Right cardiac atrium (tissue), 5 donors: ENCODE measurements around the gene CEP350. TPM values are rescaled to one million over a fixed set of nuclear protein-coding genes. Genes with fewer than 3 reads are reported as not detected.

ENCODE experiments used
- ATAC-seq, 2 donors: fragments of 200-7000 bp; cut with Tn5 transposase; one replicate each; pipeline versions ENCODE4 v1.8.0 to v1.9.1; 2020; ENCODE audit warnings: moderate library complexity in 2 of 2, mild to moderate bottlenecking in 1 of 2
- DNase-seq, 3 donors: peaks; one replicate each; pipeline ENCODE4 v3.0.0-alpha.2; 2020
- H3K27ac ChIP-seq: one replicate; pipeline ENCODE4 v1.5.1; 2013; ENCODE audit warnings: mild to moderate bottlenecking, low read length, control low read depth, moderate library complexity
- H3K27me3 ChIP-seq: one replicate; pipeline ENCODE4 v1.6.1; 2013; ENCODE audit not compliant: control insufficient read depth, insufficient read depth
- H3K4me1 ChIP-seq: one replicate; pipeline ENCODE4 v1.6.1; 2013; ENCODE audit warnings: low read length; ENCODE audit not compliant: control insufficient read depth, insufficient read depth
- H3K4me3 ChIP-seq: one replicate; pipeline ENCODE4 v1.5.1; 2013; ENCODE audit warnings: low read length, control low read depth
- H3K9me3 ChIP-seq: one replicate; pipeline ENCODE4 v1.6.1; 2013; ENCODE audit warnings: low read length; ENCODE audit not compliant: control insufficient read depth
- WGBS: extraction: QIAGEN DNeasy Blood & Tissue Kit; methylation state at CpG from one replicate; pipeline ENCODE4 v1.1.7; 2013; 5-methylcytosine and 5-hydroxymethylcytosine counted together
- intact Hi-C, 4 donors: fragments of 100-400 bp; cut with DNase I; formaldehyde crosslinking; loops; one replicate each; pipeline versions ENCODE4 v1.11.0 to v1.14.0; 2022 to 2023
- polyA plus RNA-seq: library from polyadenylated mRNA; stranded (reverse); fragments of 200-250 nt; gene quantifications from one replicate; pipeline ENCODE4 v1.2.3, GENCODE V29; 2013
- total RNA-seq, 4 donors: library from RNA; stranded (reverse); fragmentation: NEBNext Ultra II Directional; extraction: Animal tissue kit (Norgen Biotek cat#: 25700); gene quantifications; one replicate each; pipeline ENCODE4 v1.2.1, GENCODE V29; 2021
- donor health status: healthy with polysubstance abuse.
- donor health status: DM: no; HTN: yes; CAD: no.
- donor health status: DM: no; HTN: no; CAD: no.
- donor health status: DM: no; HTN: yes; CAD: no; lungs with severe emphysema.
- donor health status: DM: yes; HTN: yes; CAD: no.

CEP350 gene
- total and polyA plus RNA-seq, 5 donors: 6.8 to 40.3 (median 35.1) TPM

DNA sequence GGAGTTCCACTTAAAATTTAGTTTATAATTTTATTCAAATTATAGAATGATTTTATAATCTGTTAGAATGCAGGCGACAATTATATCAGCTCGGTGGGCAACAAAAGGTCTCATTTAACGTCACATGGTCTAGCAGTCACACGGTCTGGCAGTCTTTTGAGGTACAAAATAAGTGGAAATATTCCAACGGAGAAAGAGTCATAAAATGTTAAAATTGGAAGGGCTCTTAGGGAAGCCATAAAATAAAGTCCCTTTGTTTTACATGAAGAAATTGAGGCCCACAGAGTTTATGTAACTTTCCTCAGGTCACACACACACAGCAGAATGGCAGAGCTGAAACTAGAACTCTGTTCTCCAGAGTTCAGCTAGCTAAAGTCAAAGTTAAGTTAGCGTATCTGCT lies 115.7 kb downstream of the CEP350 start:
- Histone ChIP-seq H3K27me3 (no peaks in the 10 kb centered on the region), H3K4me3 (no peak overlapping the region), H3K9me3 (no peaks in the 10 kb centered on the region), H3K4me1 (no peaks in the 10 kb centered on the region), H3K27ac (no peak overlapping the region)
- DNase-seq: no peak
- intact Hi-C loops: no loop called here
- WGBS: 91% methylated on average over 6 of the region's 6 CpGs
- ATAC-seq: no peak

- intact Hi-C loops: no loop called here
- H3K27ac ChIP-seq: no peak overlapping the region
- H3K4me1 ChIP-seq: no peaks in the 10 kb centered on the region
- H3K9me3 ChIP-seq: no peaks in the 10 kb centered on the region
- no peak overlapping the region for H3K4me3 ChIP-seq
- no peaks in the 10 kb centered on the region for H3K27me3 ChIP-seq
- ATAC-seq (no peak), DNase-seq (no peak)
- WGBS: 92% methylated on average over 5 of the region's 5 CpGs
Observed at GRCh38 chr1:180071759-180072158, 117.1 kb downstream of the CEP350 start.

DNA sequence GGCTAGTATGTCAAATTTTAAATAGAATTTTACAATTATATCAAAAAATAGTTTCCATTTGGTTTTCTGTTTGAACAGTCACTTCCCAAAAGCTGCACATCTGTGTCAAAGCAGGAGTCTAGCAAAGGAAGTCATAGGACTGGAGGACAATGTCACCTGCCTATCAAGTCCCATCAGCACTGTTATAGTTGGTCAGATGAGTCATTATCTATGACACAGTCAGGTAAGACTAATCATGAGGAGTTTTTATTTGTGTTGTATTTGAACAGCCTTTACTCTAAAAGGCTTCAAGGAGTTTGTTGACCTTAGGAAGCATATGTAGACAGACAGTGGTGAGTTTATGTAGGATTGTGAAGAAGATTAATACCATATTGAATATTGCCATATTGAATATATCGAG lies 125.8 kb downstream of the CEP350 start:
- no peak overlapping the region for H3K4me3 ChIP-seq
- intact Hi-C loops: no loop called here
- WGBS: 96% methylated on average over 1 of the region's 1 CpG
- no peak overlapping the region for H3K27ac ChIP-seq
- ATAC-seq: no peak
- H3K4me1 ChIP-seq: no peaks in the 10 kb centered on the region
- no peak for DNase-seq
- no peaks in the 10 kb centered on the region for H3K27me3 ChIP-seq
- no peaks in the 10 kb centered on the region for H3K9me3 ChIP-seq

DNA sequence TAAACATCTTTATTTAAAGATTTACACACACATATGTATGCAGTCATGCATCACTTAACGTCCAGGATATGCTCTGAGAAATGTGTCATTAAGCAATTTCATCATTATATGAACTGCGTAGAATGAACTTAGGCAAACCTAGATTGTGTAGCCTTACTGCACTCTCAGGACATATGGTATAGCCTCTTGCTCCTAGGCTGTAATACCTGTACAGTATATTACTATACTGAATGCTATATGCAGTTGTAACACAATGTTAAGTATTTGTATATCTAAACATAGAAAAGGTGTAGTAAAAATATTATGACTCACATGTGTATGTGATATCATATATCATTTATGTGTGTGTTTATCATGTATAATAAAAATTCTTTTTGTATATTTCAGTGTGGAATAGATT lies 126.9 kb downstream of the CEP350 start:
- no peak overlapping the region for H3K4me3 ChIP-seq
- H3K27me3 ChIP-seq: no peaks in the 10 kb centered on the region
- H3K4me1 ChIP-seq: no peaks in the 10 kb centered on the region
- WGBS: 86% methylated on average over 2 of the region's 2 CpGs
- no peak overlapping the region for H3K27ac ChIP-seq
- no peaks in the 10 kb centered on the region for H3K9me3 ChIP-seq
- intact Hi-C loops: no loop called here
- DNase-seq (no peak), ATAC-seq (no peak)

GRCh38 chr1:180083164-180083563 lies 128.6 kb downstream of the CEP350 start:
- 78% methylated on average over 1 of the region's 1 CpG for WGBS
- H3K9me3 ChIP-seq: no peaks in the 10 kb centered on the region
- H3K27ac ChIP-seq: no peak overlapping the region
- intact Hi-C loops: no loop called here
- no peaks in the 10 kb centered on the region for H3K4me1 ChIP-seq
- no peak overlapping the region for H3K4me3 ChIP-seq
- DNase-seq: no peak
- no peaks in the 10 kb centered on the region for H3K27me3 ChIP-seq
- no peak for ATAC-seq

- 97% methylated on average over 1 of the region's 1 CpG for WGBS
- no peak for ATAC-seq
- Histone ChIP-seq H3K27ac (no peak overlapping the region), H3K27me3 (no peaks in the 10 kb centered on the region), H3K9me3 (no peaks in the 10 kb centered on the region), H3K4me3 (no peak overlapping the region), H3K4me1 (no peaks in the 10 kb centered on the region)
- DNase-seq: no peak
- intact Hi-C loops: no loop called here
Observed at GRCh38 chr1:180084867-180085266, 130.3 kb downstream of the CEP350 start.

DNA sequence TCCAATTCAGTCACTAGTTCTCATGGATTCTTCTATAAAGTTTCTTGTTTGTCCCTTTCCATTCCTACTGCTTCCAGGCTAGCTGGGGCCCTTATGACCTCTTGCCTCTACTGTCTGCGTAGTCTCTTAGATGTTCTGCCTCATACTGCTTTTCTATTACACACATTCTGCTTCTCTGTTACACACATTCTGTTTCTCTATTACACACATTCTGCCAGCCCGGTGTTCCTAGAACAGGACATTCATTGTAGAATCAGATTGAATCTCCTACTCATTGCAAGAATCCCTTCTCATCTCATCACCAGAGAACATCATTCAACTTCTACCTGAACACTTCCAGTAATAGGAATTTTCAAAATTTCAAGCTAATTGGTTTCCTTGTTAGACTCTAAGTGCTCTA lies 130.7 kb downstream of the CEP350 start:
- ATAC-seq: no peak
- 96% methylated on average over 2 of the region's 2 CpGs for WGBS
- Histone ChIP-seq H3K27ac (no peak overlapping the region), H3K4me3 (no peak overlapping the region), H3K9me3 (no peaks in the 10 kb centered on the region), H3K27me3 (no peaks in the 10 kb centered on the region), H3K4me1 (no peaks in the 10 kb centered on the region)
- DNase-seq: no peak
- intact Hi-C loops: no loop called here

- intact Hi-C loops: loop anchor here in 1 of 4 donors (10.0 kb wide), 1 partner anchor 48 kb away; no protein-coding TSS in a partner anchor
- Histone ChIP-seq H3K4me1 (no peaks in the 10 kb centered on the region), H3K4me3 (no peak overlapping the region), H3K27me3 (no peaks in the 10 kb centered on the region), H3K27ac (no peak overlapping the region), H3K9me3 (no peaks in the 10 kb centered on the region)
- DNase-seq (no peak), ATAC-seq (no peak)
- 71% methylated on average over 4 of the region's 4 CpGs for WGBS
Observed at GRCh38 chr1:180092931-180093650, 138.5 kb downstream of the CEP350 start.

GRCh38 chr1:180094705-180095295 lies 140.2 kb downstream of the CEP350 start:
- Histone ChIP-seq H3K4me1 (no peaks in the 10 kb centered on the region), H3K9me3 (no peaks in the 10 kb centered on the region), H3K4me3 (no peak overlapping the region), H3K27ac (no peak overlapping the region), H3K27me3 (no peaks in the 10 kb centered on the region)
- WGBS: 95% methylated on average over 3 of the region's 3 CpGs
- intact Hi-C loops: loop anchor here in 1 of 4 donors (10.0 kb wide), 1 partner anchor 50 kb away; no protein-coding TSS in a partner anchor
- DNase-seq (no peak), ATAC-seq (no peak)

GRCh38 chr1:180096584-180097325 lies 142.1 kb downstream of the CEP350 start:
- ATAC-seq: no peak
- 80% methylated on average over 4 of the region's 4 CpGs for WGBS
- Histone ChIP-seq H3K4me3 (no peak overlapping the region), H3K4me1 (no peaks in the 10 kb centered on the region), H3K9me3 (no peaks in the 10 kb centered on the region), H3K27me3 (no peaks in the 10 kb centered on the region), H3K27ac (no peak overlapping the region)
- intact Hi-C loops: loop anchor here in 1 of 4 donors (10.0 kb wide), 1 partner anchor 52 kb away; no protein-coding TSS in a partner anchor
- DNase-seq: no peak

- H3K27ac ChIP-seq: no peak overlapping the region
- WGBS: 93% methylated on average over 2 of the region's 2 CpGs
- no peak for ATAC-seq
Observed at GRCh38 chr1:180097326-180097605, 142.7 kb downstream of the CEP350 start.

More at GRCh38 chr1:180097326-180097605, 142.7 kb downstream of the CEP350 start:
- Histone ChIP-seq H3K4me1 (no peaks in the 10 kb centered on the region), H3K27me3 (no peaks in the 10 kb centered on the region), H3K9me3 (no peaks in the 10 kb centered on the region), H3K4me3 (no peak overlapping the region)
- DNase-seq: no peak
- intact Hi-C loops: loop anchor here in 1 of 4 donors (10.0 kb wide), 1 partner anchor 52 kb away; no protein-coding TSS in a partner anchor
